Activated gamma-delta T cell treated with Interleukin-2 at 50 U/mL for 16 hours (primary cell): ENCODE measurements around the gene TMIGD1.

Source experiments
- DNase-seq: peaks from one replicate; pipeline ENCODE4 v3.0.0-alpha.2; 2020

The TMIGD1 gene

GRCh38 chr17:30275911-30276310 lies 57.9 kb downstream of the TMIGD1 start:
- DNase-seq = no peak

- DNase-seq = no peak
Measured at GRCh38 chr17:30274887-30275286, 59.0 kb downstream of the TMIGD1 start.

GRCh38 chr17:30273373-30273772 lies 60.5 kb downstream of the TMIGD1 start:
- DNase-seq = no peak

- no peak for DNase-seq
Measured at GRCh38 chr17:30271102-30271501, 62.8 kb downstream of the TMIGD1 start.

- no peak for DNase-seq
Measured at GRCh38 chr17:30267625-30268024, 66.2 kb downstream of the TMIGD1 start.
